Spleen (tissue), 7 donors: ENCODE data around the gene MCC.

ENCODE experiments used
- POLR2AphosphoS5 ChIP-seq, 3 donors: sonication (generic); formaldehyde crosslinking; IDR thresholded peaks; one replicate each; pipeline ENCODE4 v1.5.1; 2017; ENCODE audit warnings: antibody characterized with exemption in 3 of 3
- TF ChIP-seq, protein P1 (sequence below), 11 experiments: fragments of 200-600 bp in 7 of 11; fragments of 450-650 bp in 4 of 11; sonication (generic) in 4 of 11; IDR thresholded peaks in 8 of 11; conservative IDR thresholded peaks in 3 of 11; 1 replicate in 7 of 11; 2 replicates in 4 of 11; pipeline versions ENCODE4 v1.4.0 to v1.8.0; 2016 to 2021; ENCODE audit warnings: antibody characterized with exemption in 11 of 11, inconsistent platforms in 4 of 11, mild to moderate bottlenecking in 1 of 11
- donor health status: DM: no; HTN: no; CAD: no; lungs with moderate emphysema.
- donor health status: DM: no; HTN: no; CAD: no.
- donor health status: DM: no; HTN: no; CAD: no.

DNA sequence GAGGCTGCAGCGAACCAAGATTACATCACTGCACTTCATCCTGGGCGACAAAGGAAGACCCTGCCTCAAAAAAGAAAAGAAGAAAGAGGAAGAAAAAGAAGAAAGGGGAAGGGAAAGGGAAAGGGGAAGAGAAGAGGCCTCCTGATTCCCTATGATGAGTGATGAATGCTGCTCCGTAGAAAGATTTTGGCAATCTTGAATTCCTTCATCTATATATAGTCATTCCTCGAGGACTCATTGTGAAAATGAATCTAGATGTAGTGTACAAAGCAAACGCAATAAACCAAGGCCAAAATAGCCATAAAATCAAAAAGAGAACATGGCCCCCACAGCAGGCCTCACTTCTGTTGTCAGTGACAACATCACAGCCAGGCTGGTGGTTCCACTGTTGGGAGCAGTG is 293.7 kb downstream of the MCC start:
- TF ChIP-seq, protein P1, sequence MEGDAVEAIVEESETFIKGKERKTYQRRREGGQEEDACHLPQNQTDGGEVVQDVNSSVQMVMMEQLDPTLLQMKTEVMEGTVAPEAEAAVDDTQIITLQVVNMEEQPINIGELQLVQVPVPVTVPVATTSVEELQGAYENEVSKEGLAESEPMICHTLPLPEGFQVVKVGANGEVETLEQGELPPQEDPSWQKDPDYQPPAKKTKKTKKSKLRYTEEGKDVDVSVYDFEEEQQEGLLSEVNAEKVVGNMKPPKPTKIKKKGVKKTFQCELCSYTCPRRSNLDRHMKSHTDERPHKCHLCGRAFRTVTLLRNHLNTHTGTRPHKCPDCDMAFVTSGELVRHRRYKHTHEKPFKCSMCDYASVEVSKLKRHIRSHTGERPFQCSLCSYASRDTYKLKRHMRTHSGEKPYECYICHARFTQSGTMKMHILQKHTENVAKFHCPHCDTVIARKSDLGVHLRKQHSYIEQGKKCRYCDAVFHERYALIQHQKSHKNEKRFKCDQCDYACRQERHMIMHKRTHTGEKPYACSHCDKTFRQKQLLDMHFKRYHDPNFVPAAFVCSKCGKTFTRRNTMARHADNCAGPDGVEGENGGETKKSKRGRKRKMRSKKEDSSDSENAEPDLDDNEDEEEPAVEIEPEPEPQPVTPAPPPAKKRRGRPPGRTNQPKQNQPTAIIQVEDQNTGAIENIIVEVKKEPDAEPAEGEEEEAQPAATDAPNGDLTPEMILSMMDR (IDR thresholded peaks at IDR 0.05 in 8 of 11, conservative IDR thresholded peaks at IDR 0.05 in 3 of 11) = no peak
- TF ChIP-seq POLR2AphosphoS5 (IDR thresholded peaks at IDR 0.05) = no peak
